H1 (cell line): Measurements from ENCODE around the gene NEDD9. TPM values are rescaled to one million over a fixed set of nuclear protein-coding genes. Genes with fewer than 3 reads are reported as not detected.

ENCODE experiments used
- CTCF ChIA-PET: fragments of 300-600 bp; sonication (Branson Sonifier 250); formaldehyde crosslinking; loops from one replicate; lab custom pipeline; 2021; ENCODE audit not compliant: partially characterized antibody; lab: Charles Lee
- POLR2A ChIA-PET: fragments of 300-600 bp; sonication (Branson Sonifier 250); formaldehyde crosslinking; loops from one replicate; lab custom pipeline; 2021; ENCODE audit warnings: inconsistent platforms; ENCODE audit not compliant: partially characterized antibody; lab: Charles Lee
- DNase-seq, 2 experiments: peaks; one replicate each; pipeline versions ENCODE4 v3.0.0 to v3.0.0-alpha.2; 2010 to 2022; ENCODE audit warnings: low spot score in 2 of 2, low read depth in 1 of 2, mixed read lengths in 1 of 2
- FAIRE-seq: peaks from 2 replicates; lab custom pipeline; 2011; peaks lifted over from hg19 to GRCh38; lab: Jason Lieb, UNC
- H2AFZ ChIP-seq: 2 replicates; pipeline ENCODE4 v1.8.1; 2012; ENCODE audit warnings: low read length, inconsistent platforms
- H2AK5ac ChIP-seq: 2 replicates; pipeline ENCODE4 v1.6.1; 2013; ENCODE audit warnings: low read depth, low read length
- H2BK120ac ChIP-seq: replicated peaks from 2 replicates; pipeline ENCODE3; 2013; ENCODE audit warnings: low read depth, low read length, inconsistent platforms
- H2BK12ac ChIP-seq: 2 replicates; pipeline ENCODE4 v1.6.1; 2013; ENCODE audit warnings: low read depth, low read length
- H2BK15ac ChIP-seq: 2 replicates; pipeline ENCODE4 v1.6.1; 2013; ENCODE audit warnings: low read length
- H2BK20ac ChIP-seq: 2 replicates; pipeline ENCODE4 v1.6.1; 2013; ENCODE audit warnings: low read length
- H2BK5ac ChIP-seq: 2 replicates; pipeline ENCODE4 v1.6.1; 2013; ENCODE audit warnings: low read depth, low read length
- H3K14ac ChIP-seq: 2 replicates; pipeline ENCODE4 v1.6.1; 2013; ENCODE audit warnings: inconsistent platforms; ENCODE audit not compliant: insufficient read length
- H3K18ac ChIP-seq: 2 replicates; pipeline ENCODE4 v1.6.1; 2013; ENCODE audit warnings: low read length; ENCODE audit errors: extremely low read depth
- H3K23ac ChIP-seq: 2 replicates; pipeline ENCODE4 v1.6.1; 2013; ENCODE audit warnings: inconsistent platforms; ENCODE audit not compliant: insufficient read length
- H3K23me2 ChIP-seq: 2 replicates; pipeline ENCODE4 v1.6.1; 2013; ENCODE audit warnings: low read depth, low read length
- H3K27ac ChIP-seq: 2 replicates; pipeline ENCODE4 v1.6.1; 2011; ENCODE audit warnings: low read depth, low read length, inconsistent platforms
- H3K27me3 ChIP-seq, 4 experiments: replicated peaks in 1 of 4; 1 replicate in 1 of 4; 2 replicates in 3 of 4; pipeline versions ENCODE4 v1.6.1 to v1.8.1; 2011 to 2013; ENCODE audit warnings: low read length in 3 of 4, mild to moderate bottlenecking in 3 of 4, inconsistent platforms in 2 of 4, mixed read lengths in 2 of 4, moderate library complexity in 1 of 4; ENCODE audit not compliant: control insufficient read depth in 3 of 4, insufficient read depth in 3 of 4; ENCODE audit errors: extremely low read depth in 1 of 4
- H3K36me3 ChIP-seq, 4 experiments: 2 replicates each; pipeline versions ENCODE4 v1.6.1 to v1.8.1; 2011 to 2013; ENCODE audit warnings: mild to moderate bottlenecking in 4 of 4, low read length in 3 of 4, moderate library complexity in 2 of 4, control low read depth in 1 of 4, inconsistent platforms in 1 of 4; ENCODE audit not compliant: insufficient read depth in 4 of 4, control insufficient read depth in 2 of 4
- H3K4ac ChIP-seq: replicated peaks from 2 replicates; pipeline ENCODE3; 2013; ENCODE audit warnings: low read length, low read depth, mixed read lengths, inconsistent platforms; ENCODE audit not compliant: insufficient read length
- H3K4me1 ChIP-seq, 4 experiments: replicated peaks in 1 of 4; 1 replicate in 1 of 4; 2 replicates in 3 of 4; pipeline versions ENCODE4 v1.6.1 to v1.8.1; 2011 to 2013; ENCODE audit warnings: low read length in 3 of 4, inconsistent platforms in 2 of 4, mixed read lengths in 1 of 4; ENCODE audit not compliant: insufficient read depth in 4 of 4, control insufficient read depth in 3 of 4
- H3K4me2 ChIP-seq, 2 experiments: 2 replicates each; pipeline versions ENCODE4 v1.6.1 to v1.8.1; 2011 to 2013; ENCODE audit warnings: low read depth in 2 of 2, low read length in 2 of 2, control low read depth in 1 of 2, inconsistent platforms in 1 of 2, mild to moderate bottlenecking in 1 of 2; ENCODE audit not compliant: insufficient read depth in 1 of 2
- H3K4me3 ChIP-seq, 4 experiments: fragments of 200-600, 300-600 bp in 1 of 4; sonication (generic), shearing (Covaris generic), sonication (Bioruptor Twin) in 1 of 4; 2 replicates each; pipeline versions ENCODE4 v1.5.1 to v1.8.1; 2011 to 2016; ENCODE audit warnings: low read length in 4 of 4, low read depth in 3 of 4, control low read depth in 2 of 4, inconsistent platforms in 2 of 4, mild to moderate bottlenecking in 2 of 4, mixed read lengths in 1 of 4, moderate library complexity in 1 of 4; ENCODE audit not compliant: insufficient read depth in 2 of 4; ENCODE audit errors: extremely low read depth in 1 of 4
- H3K56ac ChIP-seq: replicated peaks from 2 replicates; pipeline ENCODE3; 2013; ENCODE audit warnings: low read depth, mild to moderate bottlenecking, mixed read lengths, low read length, inconsistent platforms; ENCODE audit not compliant: insufficient read length
- H3K79me1 ChIP-seq: 2 replicates; pipeline ENCODE4 v1.6.1; 2013; ENCODE audit warnings: low read depth, low read length, control low read depth
- H3K79me2 ChIP-seq, 2 experiments: 2 replicates each; pipeline versions ENCODE4 v1.6.1 to v1.8.1; 2012 to 2013; ENCODE audit warnings: low read length in 2 of 2, mild to moderate bottlenecking in 2 of 2, inconsistent platforms in 1 of 2; ENCODE audit not compliant: insufficient read depth in 2 of 2, control insufficient read depth in 1 of 2
- H3K9ac ChIP-seq, 4 experiments: replicated peaks in 1 of 4; 1 replicate in 1 of 4; 2 replicates in 3 of 4; pipeline versions ENCODE4 v1.6.1 to v1.8.1; 2011 to 2013; ENCODE audit warnings: low read depth in 3 of 4, low read length in 3 of 4, control low read depth in 2 of 4, mild to moderate bottlenecking in 2 of 4, moderate library complexity in 2 of 4, inconsistent platforms in 1 of 4; ENCODE audit errors: extremely low read depth in 1 of 4
- H3K9me3 ChIP-seq, 2 experiments: 2 replicates each; pipeline versions ENCODE4 v1.6.1 to v1.8.1; 2012 to 2013; ENCODE audit warnings: mild to moderate bottlenecking in 2 of 2, moderate library complexity in 2 of 2, control low read depth in 1 of 2, inconsistent platforms in 1 of 2, low read depth in 1 of 2, low read length in 1 of 2, mixed read lengths in 1 of 2; ENCODE audit not compliant: insufficient read depth in 2 of 2
- H4K20me1 ChIP-seq, 2 experiments: replicated peaks in 1 of 2; 2 replicates each; pipeline versions ENCODE3 to v1.8.1; 2011 to 2013; ENCODE audit warnings: inconsistent platforms in 2 of 2, low read length in 2 of 2, mild to moderate bottlenecking in 1 of 2; ENCODE audit not compliant: insufficient read depth in 2 of 2, control insufficient read depth in 1 of 2
- H4K5ac ChIP-seq: 2 replicates; pipeline ENCODE4 v1.6.1; 2013; ENCODE audit warnings: low read length, low read depth, mixed read lengths, inconsistent platforms; ENCODE audit not compliant: insufficient read length
- H4K8ac ChIP-seq: 2 replicates; pipeline ENCODE4 v1.8.0; 2013; ENCODE audit warnings: mild to moderate bottlenecking, moderate library complexity, low read length, inconsistent platforms; ENCODE audit not compliant: insufficient read depth; ENCODE audit errors: extremely low read depth
- H4K91ac ChIP-seq: replicated peaks from 2 replicates; pipeline ENCODE3; 2013; ENCODE audit warnings: low read length, mixed read lengths, inconsistent platforms; ENCODE audit not compliant: insufficient read length
- EGR1 ChIP-seq: IDR thresholded peaks from 2 replicates; pipeline ENCODE4 v1.6.1; 2011; ENCODE audit warnings: low read depth, low read length, borderline replicate concordance
- GABPA ChIP-seq: IDR thresholded peaks from 2 replicates; pipeline ENCODE4 v1.6.1; 2011; ENCODE audit warnings: mild to moderate bottlenecking, low read length, moderate library complexity, borderline replicate concordance; ENCODE audit not compliant: insufficient read depth
- KDM4A ChIP-seq: IDR thresholded peaks from one replicate; pipeline ENCODE4 v1.7.1; 2012; ENCODE audit warnings: low read depth, mild to moderate bottlenecking, moderate library complexity, low read length, inconsistent platforms; ENCODE audit not compliant: severe bottlenecking
- RBBP5 ChIP-seq: IDR thresholded peaks from 2 replicates; pipeline ENCODE4 v1.7.1; 2012; ENCODE audit warnings: low read depth, mild to moderate bottlenecking, inconsistent platforms, low read length, moderate library complexity, borderline replicate concordance
- SP1 ChIP-seq: IDR thresholded peaks from 2 replicates; pipeline ENCODE4 v1.6.1; 2011; ENCODE audit warnings: low read depth, low read length
- SRF ChIP-seq: IDR thresholded peaks from 2 replicates; pipeline ENCODE4 v1.6.1; 2011; ENCODE audit warnings: mild to moderate bottlenecking, low read depth, low read length, moderate library complexity
- TAF1 ChIP-seq: IDR thresholded peaks from 2 replicates; pipeline ENCODE4 v1.6.1; 2011; ENCODE audit warnings: mild to moderate bottlenecking, low read depth, low read length
- TAF7 ChIP-seq: optimal IDR thresholded peaks from 2 replicates; pipeline ENCODE3; 2011; ENCODE audit warnings: low read depth, mild to moderate bottlenecking, inconsistent platforms, low read length, moderate library complexity, borderline replicate concordance
- TBP ChIP-seq: IDR thresholded peaks from 2 replicates; pipeline ENCODE4 v1.6.1; 2011; ENCODE audit warnings: low read depth, low read length, improper control_type of control experiment
- WGBS, 2 experiments: shearing (Covaris generic) in 1 of 2; methylation state at CpG; one replicate each; pipeline versions ENCODE4 v1.1.6 to v1.1.7; 2013 to 2015; ENCODE audit warnings: low lambda C conversion rate in 2 of 2, mixed read lengths in 2 of 2, inconsistent platforms in 1 of 2, low coverage in 1 of 2, missing lambda C conversion rate in 1 of 2; ENCODE audit not compliant: insufficient replicate concordance in 2 of 2, insufficient coverage in 1 of 2, insufficient read length in 1 of 2; ENCODE audit errors: extremely low coverage in 1 of 2, missing lambda C conversion rate in 1 of 2; 5-methylcytosine and 5-hydroxymethylcytosine counted together
- polyA plus RNA-seq, 7 experiments: library from polyadenylated mRNA; depleted of rRNA in 3 of 7; stranded (reverse) in 5 of 7; unstranded in 2 of 7; fragments of >200 nt in 5 of 7; fragments of 200-250 nt in 2 of 7; gene quantifications; 1 replicate in 5 of 7; 2 replicates in 1 of 7; 4 replicates in 1 of 7; pipeline versions ENCODE4 v1.2.1 to v1.2.3, GENCODE V29; 2011 to 2013; ENCODE audit warnings: missing spikeins in 2 of 7, mixed read lengths in 2 of 7
- total RNA-seq: library from RNA; stranded (reverse); fragmentation: NEBNext Ultra II Directional; extraction: Animal tissue kit (Norgen Biotek cat#: 25700); gene quantifications from 2 replicates; pipeline ENCODE4 v1.2.1, GENCODE V29; 2021
- TF ChIP-seq, protein P1 (sequence below): IDR thresholded peaks from 2 replicates; pipeline ENCODE4 v1.6.1; 2012; ENCODE audit warnings: low read length, inconsistent platforms
- TF ChIP-seq, protein P2 (sequence below): IDR thresholded peaks from 2 replicates; pipeline ENCODE4 v1.6.1; 2011; ENCODE audit warnings: low read depth, mild to moderate bottlenecking, low read length; ENCODE audit not compliant: insufficient read depth

NEDD9 gene
- total and polyA plus RNA-seq, 2 of the 8 experiments (the other 6 are each of a cell fraction or from before 2014, with no cell fraction given): 3.6 to 12.0 TPM

DNA sequence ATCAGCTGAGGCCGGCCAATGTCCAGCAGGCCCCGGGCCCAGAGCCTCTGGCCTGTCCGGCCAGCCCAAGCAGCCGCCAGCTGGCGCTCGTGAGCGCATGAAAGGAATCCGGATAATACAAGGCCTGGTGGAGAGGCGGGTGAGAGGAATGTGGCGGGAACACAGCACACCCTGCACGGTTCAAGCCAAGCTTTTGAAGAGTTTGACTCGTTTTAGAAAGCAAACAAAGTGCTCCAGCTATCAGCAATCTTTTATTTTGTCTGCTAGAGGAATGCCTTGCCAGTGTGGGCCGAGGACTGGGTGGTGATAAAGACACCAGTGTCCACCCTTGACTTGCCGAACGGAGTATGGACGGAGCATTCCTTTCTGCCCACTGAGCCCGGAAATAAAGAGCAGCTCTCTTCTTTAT is 9.3 kb upstream of the NEDD9 start:
- Histone ChIP-seq H4K91ac (no peak overlapping the region), H2BK20ac (no peak overlapping the region), H3K4me1 (peaks cover 0 to 3% (median 1%) of the 10 kb centered on the region in 4 experiments; a peak in 4 of 7 replicates), H2BK15ac (no peak overlapping the region), H2BK12ac (peak overlapping the region; percentile 1; the same call in 1 of the 2 replicates), H3K14ac (no peak overlapping the region), H3K23ac (no peak overlapping the region), H4K5ac (no peak overlapping the region), H3K79me1 (no peaks in the 10 kb centered on the region), H4K20me1 (no peaks in the 10 kb centered on the region), H3K9ac (no peak overlapping the region), H3K18ac (no peak overlapping the region), H3K4ac (no peak overlapping the region), H3K27me3 (peaks cover 0 to 7% (median 5%) of the 10 kb centered on the region in 4 experiments; a peak in 4 of 7 replicates), H2BK5ac (no peak overlapping the region), H3K23me2 (no peaks in the 10 kb centered on the region), H3K4me3 (no peak overlapping the region), H3K9me3 (no peaks in the 10 kb centered on the region), H3K56ac (no peak overlapping the region), H2BK120ac (no peak overlapping the region), H2AK5ac (no peak overlapping the region), H3K4me2 (no peak overlapping the region; a peak in 1 of 4 replicates), H2AFZ (peak overlapping the region; percentile 97; the same call in 1 of the 2 replicates), H4K8ac (no peak overlapping the region), H3K27ac (no peak overlapping the region), H3K36me3 (no peaks in the 10 kb centered on the region), H3K79me2 (no peaks in the 10 kb centered on the region)
- POLR2A ChIA-PET: interaction anchor here (1.6 kb wide), 1 partner anchor 9 kb away, joined by 6 read pairs; the partner anchor contains the start of gene NEDD9
- DNase-seq (peak; percentile 38 to 91), FAIRE-seq (no peak)
- CTCF ChIA-PET: interaction anchor here (0.6 to 3.4 kb wide), 49 partner anchors 10 to 334 kb away, joined by 3 to 27 read pairs (median 4); partner anchors contain the start of gene NEDD9
- 39% methylated on average over 17 of the region's 17 CpGs; no CpG with 5 or more reads in 1 of the 2 experiments for WGBS, 2 experiments
- TF ChIP-seq TBP (peak; percentile 37; the same call in 1 of the 2 replicates), TAF7 (no peak), GABPA (no peak), SRF (no peak), RBBP5 (no peak), TAF1 (no peak), SP1 (no peak), KDM4A (no peak), EGR1 (no peak)
- TF ChIP-seq, protein P1, sequence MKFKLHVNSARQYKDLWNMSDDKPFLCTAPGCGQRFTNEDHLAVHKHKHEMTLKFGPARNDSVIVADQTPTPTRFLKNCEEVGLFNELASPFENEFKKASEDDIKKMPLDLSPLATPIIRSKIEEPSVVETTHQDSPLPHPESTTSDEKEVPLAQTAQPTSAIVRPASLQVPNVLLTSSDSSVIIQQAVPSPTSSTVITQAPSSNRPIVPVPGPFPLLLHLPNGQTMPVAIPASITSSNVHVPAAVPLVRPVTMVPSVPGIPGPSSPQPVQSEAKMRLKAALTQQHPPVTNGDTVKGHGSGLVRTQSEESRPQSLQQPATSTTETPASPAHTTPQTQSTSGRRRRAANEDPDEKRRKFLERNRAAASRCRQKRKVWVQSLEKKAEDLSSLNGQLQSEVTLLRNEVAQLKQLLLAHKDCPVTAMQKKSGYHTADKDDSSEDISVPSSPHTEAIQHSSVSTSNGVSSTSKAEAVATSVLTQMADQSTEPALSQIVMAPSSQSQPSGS: peak; percentile 50; the same call in 1 of the 2 replicates
- TF ChIP-seq, protein P2, sequence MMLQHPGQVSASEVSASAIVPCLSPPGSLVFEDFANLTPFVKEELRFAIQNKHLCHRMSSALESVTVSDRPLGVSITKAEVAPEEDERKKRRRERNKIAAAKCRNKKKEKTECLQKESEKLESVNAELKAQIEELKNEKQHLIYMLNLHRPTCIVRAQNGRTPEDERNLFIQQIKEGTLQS: no peak
